GM18526 (cell line): ENCODE results near the gene PPP5C.

Source experiments
- POLR2A ChIP-seq: IDR thresholded peaks from 3 replicates; pipeline ENCODE4 v1.6.1; 2011; ENCODE audit not compliant: insufficient read length; ENCODE audit errors: extremely low read depth

The PPP5C gene

DNA sequence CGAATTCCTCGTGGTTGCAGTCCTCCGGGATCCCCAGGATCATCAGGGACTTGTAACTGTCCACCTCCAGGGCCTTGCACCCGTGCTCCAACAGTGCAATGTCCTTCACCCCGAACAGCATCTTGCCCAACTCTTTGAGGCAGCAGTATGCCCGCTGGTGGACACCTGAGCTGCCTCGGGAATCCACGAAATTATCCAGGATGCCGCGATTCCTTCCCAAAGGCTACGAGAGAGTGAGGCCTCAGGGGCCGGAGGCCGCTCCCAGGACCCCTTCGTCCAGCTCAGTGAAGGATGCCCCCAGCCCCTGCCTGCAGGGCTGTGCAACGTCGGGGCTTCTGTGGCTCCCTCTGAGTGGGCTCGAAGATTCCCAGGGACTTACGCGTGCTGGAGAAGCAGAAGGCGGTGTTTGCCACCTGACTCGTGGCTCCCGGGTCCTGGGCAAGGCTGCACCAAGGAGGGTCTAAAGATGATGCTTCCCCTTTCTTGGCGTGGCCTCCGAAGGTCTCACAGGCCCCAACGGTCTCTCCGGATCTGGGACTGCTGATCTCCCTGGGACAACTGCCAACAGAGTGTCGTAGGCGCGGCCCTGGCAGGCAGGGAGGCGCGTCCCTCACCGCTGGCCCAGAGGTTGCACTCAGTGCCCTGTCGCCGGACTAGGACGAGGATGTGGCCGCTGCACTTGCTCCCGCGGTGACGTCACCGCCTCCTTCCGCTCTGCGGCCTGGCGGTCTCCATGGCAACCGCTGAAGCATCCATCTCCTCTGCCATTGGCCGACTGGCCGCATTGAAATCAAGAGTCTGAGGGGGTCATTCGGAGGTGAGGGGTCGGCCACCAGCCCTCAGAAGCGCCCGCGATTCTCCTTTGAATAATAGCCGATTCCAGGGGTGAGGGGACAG, 81.6 kb downstream of the PPP5C start, which contains the start of gene PNMA8C:
TSS of gene PNMA8C (minus strand) at position 698 of the 897 bp plus-strand sequence. CDS start at position 121, 577 bp downstream.
- no peak for TF ChIP-seq POLR2A

DNA sequence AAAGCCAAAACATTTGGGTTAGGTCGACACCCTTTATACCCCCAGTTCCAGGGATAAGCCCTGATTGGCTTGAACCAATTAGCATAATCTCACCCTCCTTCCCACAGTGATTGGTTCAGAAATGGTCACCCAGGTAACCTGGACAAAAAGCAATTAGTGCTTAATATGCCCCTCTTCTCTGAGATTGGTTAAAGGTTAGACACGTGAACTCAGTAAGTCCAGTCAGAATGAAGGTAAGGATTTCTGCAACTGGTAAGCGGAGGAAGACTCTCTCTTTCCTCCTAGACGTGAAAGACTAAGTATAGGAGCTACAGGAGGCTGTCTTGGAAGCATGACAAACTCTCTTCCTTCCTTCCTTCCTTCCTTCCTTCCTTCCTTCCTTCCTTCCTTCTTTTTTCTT, 83.1 kb downstream of the PPP5C start:
- no peak for TF ChIP-seq POLR2A

DNA sequence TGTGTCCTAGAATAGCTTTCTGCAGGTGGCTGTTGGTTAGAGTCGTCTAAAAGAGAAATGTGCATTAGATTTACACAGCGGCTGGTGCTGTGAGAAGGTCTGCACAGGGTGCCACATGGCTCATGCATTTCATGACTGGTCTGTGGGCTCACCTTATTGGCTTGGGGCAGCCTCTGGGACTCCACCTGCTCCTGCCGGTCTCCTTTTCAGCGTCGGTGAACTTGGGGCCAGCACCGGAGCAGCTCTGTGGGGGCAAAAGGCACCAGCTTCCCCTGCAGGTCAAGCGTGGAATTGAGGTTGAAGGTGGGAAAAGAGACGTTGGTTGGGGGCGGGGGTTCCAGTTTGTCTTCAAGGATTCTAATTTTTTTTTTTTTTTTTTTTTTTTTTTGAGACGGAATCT, 84.9 kb downstream of the PPP5C start:
- TF ChIP-seq POLR2A = no peak

DNA sequence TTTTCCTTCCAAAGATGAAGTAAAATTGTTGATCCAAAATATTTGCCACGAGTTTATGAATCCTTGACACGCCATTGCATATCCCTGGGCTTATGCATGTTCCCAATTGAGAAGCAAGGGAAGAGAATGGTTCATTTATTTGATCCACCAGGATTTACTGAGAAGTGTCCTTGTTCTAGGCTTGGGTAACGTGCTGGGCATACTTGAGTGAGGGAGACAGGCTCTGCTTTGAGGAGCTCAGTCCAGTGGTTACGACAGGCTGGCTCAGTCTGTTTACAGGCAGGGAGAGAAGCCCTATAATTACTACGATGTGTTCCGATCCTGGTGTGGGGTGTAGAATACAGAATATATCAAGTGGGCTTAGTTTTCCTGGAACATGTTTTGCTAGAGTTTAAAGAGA, 88.1 kb downstream of the PPP5C start:
- no peak for TF ChIP-seq POLR2A
